Hepatocyte (in vitro differentiated cells): ENCODE data around the gene ZNRF3.

Experiments used
- CTCF ChIP-seq: fragments of 200-600 bp; sonication (generic); IDR thresholded peaks from 2 replicates; pipeline ENCODE4 v1.5.1; 2016; ENCODE audit warnings: antibody characterized with exemption, mild to moderate bottlenecking; ENCODE audit not compliant: poor library complexity
- EZH2phosphoT487 ChIP-seq: fragments of 200-600 bp; sonication (generic); IDR thresholded peaks from one replicate; pipeline ENCODE4 v1.6.1; 2018; ENCODE audit warnings: antibody characterized with exemption, mild to moderate bottlenecking, low read depth, moderate library complexity; ENCODE audit not compliant: unreplicated experiment, severe bottlenecking

- no peak for TF ChIP-seq CTCF
- TF ChIP-seq EZH2phosphoT487, result no peak
Observed at GRCh38 chr22:29095459-29095858, 212.1 kb downstream of the ZNRF3 start.
